Stimulated activated CD8-positive, alpha-beta memory T cell treated with anti-CD3 and anti-CD28 coated beads, Interleukin-12 subunit alpha, Interleukin-12 subunit beta, amount 100 ng/mL, for 1 hour (primary cell): ENCODE data around the gene LCP2.
"Not testable (repeated sequence)": the region's sequence is repeated elsewhere in the genome, so short reads cannot be mapped to it uniquely, and the experiment has no call there.

ENCODE experiments used
- DNase-seq: peaks from one replicate; pipeline ENCODE4 v3.0.0-alpha.2; 2020; ENCODE audit warnings: low read depth

Gene LCP2

GRCh38 chr5:170273968-170274710, 23.4 kb downstream of the LCP2 start:
- DNase-seq, result no peak

- no peak for DNase-seq
Measured at GRCh38 chr5:170270293-170271069, 27.1 kb downstream of the LCP2 start.

- no peak for DNase-seq
Measured at GRCh38 chr5:170269579-170269978, 28.0 kb downstream of the LCP2 start.

GRCh38 chr5:170268884-170269283, 28.7 kb downstream of the LCP2 start:
- no peak for DNase-seq

- DNase-seq, result no peak
Measured at GRCh38 chr5:170268153-170268689, 29.4 kb downstream of the LCP2 start.

- peak; percentile 68 for DNase-seq
Measured at GRCh38 chr5:170267431-170268152, 30.0 kb downstream of the LCP2 start.

- DNase-seq, result no peak
Measured at GRCh38 chr5:170266570-170267381, 30.8 kb downstream of the LCP2 start.

- no peak for DNase-seq
Measured at GRCh38 chr5:170265522-170265921, 32.1 kb downstream of the LCP2 start.

GRCh38 chr5:170263906-170264305, 33.7 kb downstream of the LCP2 start:
- no peak for DNase-seq

GRCh38 chr5:170262061-170263045, 35.2 kb downstream of the LCP2 start:
- no peak for DNase-seq

GRCh38 chr5:170261528-170262043, 36.0 kb downstream of the LCP2 start:
- no peak for DNase-seq

GRCh38 chr5:170257370-170257769, 40.2 kb downstream of the LCP2 start:
- no peak for DNase-seq

- DNase-seq, result no peak
Measured at GRCh38 chr5:170256571-170256970, 41.0 kb downstream of the LCP2 start.

GRCh38 chr5:170254056-170254455, 43.5 kb downstream of the LCP2 start:
- DNase-seq, result peak; percentile 57

GRCh38 chr5:170252720-170253350, 44.7 kb downstream of the LCP2 start:
- no peak for DNase-seq

GRCh38 chr5:170252109-170252508, 45.5 kb downstream of the LCP2 start:
- no peak for DNase-seq

GRCh38 chr5:170251462-170251861, 46.1 kb downstream of the LCP2 start:
- no peak for DNase-seq

GRCh38 chr5:170250810-170251317, 46.7 kb downstream of the LCP2 start:
- DNase-seq, result no peak

GRCh38 chr5:170249355-170249754, 48.2 kb downstream of the LCP2 start:
- no peak for DNase-seq

- DNase-seq, result not testable (repeated sequence)
Measured at GRCh38 chr5:170248931-170249227, 48.7 kb downstream of the LCP2 start.
